GM12892 (cell line): ENCODE measurements around the gene REEP3.
A peak's percentile ranks its signal among the peaks of the same experiment; 100 is the strongest.
"Not testable (repeated sequence)": the region's sequence is repeated elsewhere in the genome, so short reads cannot be mapped to it uniquely, and the experiment has no call there.

Experiments used
- DNase-seq: peaks from one replicate; pipeline ENCODE4 v3.0.0; 2011; ENCODE audit not compliant: insufficient read length
- FAIRE-seq: peaks from 2 replicates; lab custom pipeline; 2011; peaks lifted over from hg19 to GRCh38; lab: Jason Lieb, UNC
- POLR2A ChIP-seq: IDR thresholded peaks from 2 replicates; pipeline ENCODE4 v1.6.1; 2011; ENCODE audit warnings: low read depth, low read length, control low read depth
- POLR2AphosphoS5 ChIP-seq: IDR thresholded peaks from 2 replicates; pipeline ENCODE4 v1.6.1; 2011; ENCODE audit warnings: low read depth, low read length, control low read depth
- TAF1 ChIP-seq: IDR thresholded peaks from 2 replicates; pipeline ENCODE4 v1.6.1; 2011; ENCODE audit warnings: low read depth, mild to moderate bottlenecking, control low read depth, low read length, borderline replicate concordance

The REEP3 gene

GRCh38 chr10:63494951-63495350 lies 26.2 kb upstream of the REEP3 start:
- no peak for FAIRE-seq
- TF ChIP-seq POLR2AphosphoS5: no peak
- no peak for TF ChIP-seq POLR2A
- no peak for TF ChIP-seq TAF1
- no peak for DNase-seq

- no peak for DNase-seq
- peak; percentile 87 for FAIRE-seq
- TF ChIP-seq POLR2A (no peak), POLR2AphosphoS5 (no peak), TAF1 (no peak)
Observed at GRCh38 chr10:63496561-63496960, 24.6 kb upstream of the REEP3 start.

GRCh38 chr10:63497321-63497720 lies 23.9 kb upstream of the REEP3 start:
- FAIRE-seq: no peak
- TF ChIP-seq TAF1 (no peak), POLR2AphosphoS5 (no peak), POLR2A (no peak)

GRCh38 chr10:63498665-63499064 lies 22.5 kb upstream of the REEP3 start:
- FAIRE-seq: peak; percentile 36
- TF ChIP-seq POLR2A (no peak), TAF1 (no peak), POLR2AphosphoS5 (no peak)
- no peak for DNase-seq

More at GRCh38 chr10:63497321-63497720, 23.9 kb upstream of the REEP3 start:
- DNase-seq: no peak

- not testable (repeated sequence) for DNase-seq, FAIRE-seq
Observed at GRCh38 chr10:63500551-63500950, 20.6 kb upstream of the REEP3 start.

GRCh38 chr10:63501954-63502353 lies 19.2 kb upstream of the REEP3 start:
- FAIRE-seq (no peak), DNase-seq (no peak)
- TF ChIP-seq POLR2AphosphoS5 (no peak), TAF1 (no peak), POLR2A (no peak)

- DNase-seq: no peak
- TF ChIP-seq POLR2A (no peak), POLR2AphosphoS5 (no peak), TAF1 (no peak)
- FAIRE-seq: no peak
Observed at GRCh38 chr10:63502832-63503231, 18.4 kb upstream of the REEP3 start.

- TF ChIP-seq POLR2AphosphoS5: no peak
- no peak for TF ChIP-seq TAF1
- no peak for TF ChIP-seq POLR2A
- FAIRE-seq (no peak), DNase-seq (no peak)
Observed at GRCh38 chr10:63503395-63503794, 17.8 kb upstream of the REEP3 start.

- TF ChIP-seq POLR2A: no peak
- no peak for TF ChIP-seq POLR2AphosphoS5
- no peak for TF ChIP-seq TAF1
- peak; percentile 40 for FAIRE-seq
- no peak for DNase-seq
Observed at GRCh38 chr10:63504145-63504881, 16.9 kb upstream of the REEP3 start.

GRCh38 chr10:63505562-63505961 lies 15.6 kb upstream of the REEP3 start:
- no peak for DNase-seq
- TF ChIP-seq TAF1 (no peak), POLR2AphosphoS5 (no peak), POLR2A (no peak)
- no peak for FAIRE-seq

- FAIRE-seq (no peak), DNase-seq (no peak)
Observed at GRCh38 chr10:63506554-63506953, 14.6 kb upstream of the REEP3 start.

More at GRCh38 chr10:63506554-63506953, 14.6 kb upstream of the REEP3 start:
- TF ChIP-seq TAF1: no peak
- TF ChIP-seq POLR2AphosphoS5: no peak
- TF ChIP-seq POLR2A: no peak
